Ishikawa (cell line): ENCODE measurements around the gene VTCN1.

Experiments used
- CEBPB ChIP-seq: IDR thresholded peaks from 2 replicates; pipeline ENCODE4 v1.6.1; 2012
- EGR1 ChIP-seq: IDR thresholded peaks from 2 replicates; pipeline ENCODE4 v1.6.1; 2012
- EP300 ChIP-seq: IDR thresholded peaks from 2 replicates; pipeline ENCODE4 v1.6.1; 2012; ENCODE audit warnings: borderline replicate concordance
- FOXM1 ChIP-seq: IDR thresholded peaks from 2 replicates; pipeline ENCODE4 v1.6.1; 2012; ENCODE audit warnings: low read depth, borderline replicate concordance
- MAX ChIP-seq: IDR thresholded peaks from 2 replicates; pipeline ENCODE4 v1.6.1; 2012
- NFIC ChIP-seq: IDR thresholded peaks from 2 replicates; pipeline ENCODE4 v1.6.1; 2012
- RAD21 ChIP-seq: IDR thresholded peaks from 2 replicates; pipeline ENCODE4 v1.6.1; 2012; ENCODE audit warnings: low read depth
- REST ChIP-seq: IDR thresholded peaks from 2 replicates; pipeline ENCODE4 v1.6.1; 2012; ENCODE audit warnings: low read depth, mild to moderate bottlenecking
- TCF12 ChIP-seq: IDR thresholded peaks from 2 replicates; pipeline ENCODE4 v1.6.1; 2012; ENCODE audit warnings: low read depth
- USF1 ChIP-seq: IDR thresholded peaks from 2 replicates; pipeline ENCODE4 v1.6.1; 2012
- YY1 ChIP-seq: IDR thresholded peaks from 2 replicates; pipeline ENCODE4 v1.6.1; 2012; ENCODE audit warnings: low read depth

- TF ChIP-seq EGR1: no peak
- TF ChIP-seq REST: no peak
- no peak for TF ChIP-seq EP300
- no peak for TF ChIP-seq RAD21
- TF ChIP-seq YY1: no peak
- TF ChIP-seq TCF12: no peak
- no peak for TF ChIP-seq CEBPB
- TF ChIP-seq FOXM1: no peak
- no peak for TF ChIP-seq USF1
- no peak for TF ChIP-seq NFIC
- TF ChIP-seq MAX: no peak
Observed at GRCh38 chr1:117241512-117241911, 30.8 kb upstream of the VTCN1 start.
